IMR-90 (cell line): Measurements from ENCODE around the gene BICD1. TPM values are rescaled to one million over a fixed set of nuclear protein-coding genes. Genes with fewer than 3 reads are reported as not detected.

Source experiments
- ATAC-seq: fragments of 200-7000 bp; cut with Tn5 transposase; 2 replicates; pipeline ENCODE4 v1.9.1; 2020; ENCODE audit warnings: low read depth, mild to moderate bottlenecking, moderate library complexity
- BruUV-seq: library from RNA; stranded (reverse); fragments of 400-500 nt; replicated peaks from 2 replicates; lab custom pipeline; 2021; lab: Mats Ljungman, UMichigan
- CTCF ChIA-PET: fragments of 300-600 bp; formaldehyde crosslinking; extraction: SDS; loops from one replicate; lab custom pipeline; 2021; ENCODE audit warnings: antibody characterized with exemption; lab: Yijun Ruan, JAX
- POLR2A ChIA-PET: fragments of 300-600 bp; sonication (Branson Sonifier 250); formaldehyde crosslinking; loops from one replicate; lab custom pipeline; 2022; ENCODE audit warnings: antibody characterized with exemption; ENCODE audit not compliant: unreplicated experiment; lab: Charles Lee
- DNase-seq: peaks from one replicate; pipeline ENCODE4 v3.0.0; 2013
- H2AFZ ChIP-seq: replicated peaks from 2 replicates; pipeline ENCODE3; 2013; ENCODE audit warnings: low read length, mild to moderate bottlenecking; ENCODE audit not compliant: poor library complexity
- H2AK5ac ChIP-seq: 2 replicates; pipeline ENCODE4 v1.6.1; 2013; ENCODE audit warnings: low read depth, low read length, inconsistent platforms
- H2AK9ac ChIP-seq: replicated peaks from 2 replicates; pipeline ENCODE3; 2013; ENCODE audit warnings: mild to moderate bottlenecking, low read depth, low read length, moderate library complexity; ENCODE audit not compliant: poor library complexity
- H2BK120ac ChIP-seq: 2 replicates; pipeline ENCODE4 v1.6.1; 2013; ENCODE audit warnings: low read depth, low read length, inconsistent platforms
- H2BK15ac ChIP-seq: 3 replicates; pipeline ENCODE4 v1.6.1; 2013; ENCODE audit warnings: low read depth, low read length, inconsistent platforms
- H2BK20ac ChIP-seq: 2 replicates; pipeline ENCODE4 v1.6.1; 2013; ENCODE audit warnings: low read depth, mild to moderate bottlenecking, inconsistent platforms, low read length, moderate library complexity
- H2BK5ac ChIP-seq: 2 replicates; pipeline ENCODE4 v1.6.1; 2013; ENCODE audit warnings: mild to moderate bottlenecking, low read depth, low read length, inconsistent platforms; ENCODE audit not compliant: poor library complexity, severe bottlenecking
- H3K14ac ChIP-seq: replicated peaks from 2 replicates; pipeline ENCODE4 v1.6.1; 2013; ENCODE audit warnings: low read depth, low read length, inconsistent platforms
- H3K18ac ChIP-seq: 2 replicates; pipeline ENCODE4 v1.6.1; 2013; ENCODE audit warnings: low read depth, low read length, control low read depth
- H3K23ac ChIP-seq: 2 replicates; pipeline ENCODE4 v1.6.1; 2013; ENCODE audit warnings: low read depth, low read length, inconsistent platforms
- H3K27ac ChIP-seq: 2 replicates; pipeline ENCODE4 v1.5.1; 2013; ENCODE audit warnings: mild to moderate bottlenecking, control low read depth, low read length; ENCODE audit not compliant: insufficient read depth
- H3K27me3 ChIP-seq: 2 replicates; pipeline ENCODE4 v1.6.1; 2013; ENCODE audit warnings: low read length; ENCODE audit not compliant: control insufficient read depth, insufficient read depth
- H3K36me3 ChIP-seq: 2 replicates; pipeline ENCODE4 v1.6.1; 2013; ENCODE audit warnings: low read length, mixed read lengths; ENCODE audit not compliant: control insufficient read depth, insufficient read depth
- H3K4ac ChIP-seq: 2 replicates; pipeline ENCODE4 v1.6.1; 2013; ENCODE audit warnings: low read depth, low read length, inconsistent platforms
- H3K4me1 ChIP-seq: 2 replicates; pipeline ENCODE4 v1.6.1; 2013; ENCODE audit warnings: low read length, mixed read lengths; ENCODE audit not compliant: control insufficient read depth, insufficient read depth
- H3K4me2 ChIP-seq: 2 replicates; pipeline ENCODE4 v1.6.1; 2013; ENCODE audit warnings: low read depth, mild to moderate bottlenecking, control low read depth, low read length, moderate library complexity
- H3K4me3 ChIP-seq: 2 replicates; pipeline ENCODE4 v1.5.1; 2013; ENCODE audit warnings: low read depth, mild to moderate bottlenecking, control low read depth, low read length, moderate library complexity; ENCODE audit not compliant: insufficient read depth
- H3K56ac ChIP-seq: 2 replicates; pipeline ENCODE4 v1.6.1; 2013; ENCODE audit warnings: low read length, inconsistent platforms; ENCODE audit not compliant: insufficient read depth; ENCODE audit errors: extremely low read depth
- H3K79me1 ChIP-seq, 2 experiments: 2 replicates each; pipeline ENCODE4 v1.6.1; 2013; ENCODE audit warnings: low read length in 2 of 2, inconsistent platforms in 1 of 2, low read depth in 1 of 2
- H3K9ac ChIP-seq: 2 replicates; pipeline ENCODE4 v1.6.1; 2013; ENCODE audit warnings: low read depth, low read length, control low read depth
- H3K9me1 ChIP-seq: 2 replicates; pipeline ENCODE4 v1.6.1; 2013; ENCODE audit warnings: low read length, inconsistent platforms; ENCODE audit not compliant: insufficient read depth
- H3K9me3 ChIP-seq: 2 replicates; pipeline ENCODE4 v1.6.1; 2013; ENCODE audit warnings: low read length; ENCODE audit not compliant: control insufficient read depth, insufficient read depth
- H4K20me1 ChIP-seq: 2 replicates; pipeline ENCODE4 v1.6.1; 2013; ENCODE audit warnings: low read length, inconsistent platforms; ENCODE audit not compliant: insufficient read depth
- H4K5ac ChIP-seq: 2 replicates; pipeline ENCODE4 v1.6.1; 2013; ENCODE audit warnings: mild to moderate bottlenecking, low read depth, low read length, control low read depth
- H4K8ac ChIP-seq, 2 experiments: 2 replicates each; pipeline ENCODE4 v1.6.1; 2013; ENCODE audit warnings: low read depth in 2 of 2, low read length in 2 of 2, control low read depth in 1 of 2, inconsistent platforms in 1 of 2
- H4K91ac ChIP-seq: 2 replicates; pipeline ENCODE4 v1.6.1; 2013; ENCODE audit warnings: low read depth, low read length, inconsistent platforms; ENCODE audit not compliant: insufficient read depth
- BHLHE40 ChIP-seq: fragments of 150-350 bp; IDR thresholded peaks from 2 replicates; pipeline ENCODE4 v1.6.1; 2016; ENCODE audit warnings: mild to moderate bottlenecking, low read depth, low read length
- CEBPB ChIP-seq: IDR thresholded peaks from 2 replicates; pipeline ENCODE4 v1.6.1; 2012; ENCODE audit warnings: low read depth, low read length, improper control_type of control experiment
- CHD1 ChIP-seq: IDR thresholded peaks from 2 replicates; pipeline ENCODE4 v1.6.1; 2012; ENCODE audit warnings: low read depth, low read length, improper control_type of control experiment
- FOS ChIP-seq: fragments of 150-350 bp; IDR thresholded peaks from 2 replicates; pipeline ENCODE4 v1.6.1; 2016; ENCODE audit warnings: low read depth, low read length
- MAFK ChIP-seq: IDR thresholded peaks from 2 replicates; pipeline ENCODE4 v1.6.1; 2012; ENCODE audit warnings: low read depth, low read length, improper control_type of control experiment
- MAZ ChIP-seq: IDR thresholded peaks from 2 replicates; pipeline ENCODE4 v1.6.1; 2012; ENCODE audit warnings: low read depth, mild to moderate bottlenecking, low read length, improper control_type of control experiment, moderate library complexity, borderline replicate concordance
- MXI1 ChIP-seq: IDR thresholded peaks from 2 replicates; pipeline ENCODE4 v1.6.1; 2012; ENCODE audit warnings: low read depth, mild to moderate bottlenecking, low read length, moderate library complexity, borderline replicate concordance
- NFE2L2 ChIP-seq: fragments of 150-350 bp; IDR thresholded peaks from 2 replicates; pipeline ENCODE4 v1.6.1; 2016; ENCODE audit warnings: low read depth, mild to moderate bottlenecking, low read length
- POLR2A ChIP-seq: IDR thresholded peaks from 2 replicates; pipeline ENCODE4 v1.6.1; 2012; ENCODE audit warnings: mild to moderate bottlenecking, low read depth, low read length
- RAD21 ChIP-seq: IDR thresholded peaks from 2 replicates; pipeline ENCODE4 v1.6.1; 2012; ENCODE audit warnings: low read length, improper control_type of control experiment
- RCOR1 ChIP-seq: IDR thresholded peaks from 2 replicates; pipeline ENCODE4 v1.6.1; 2012; ENCODE audit warnings: mild to moderate bottlenecking, low read length, improper control_type of control experiment; ENCODE audit not compliant: insufficient replicate concordance
- RFX5 ChIP-seq: IDR thresholded peaks from 2 replicates; pipeline ENCODE4 v1.8.0; 2012; ENCODE audit warnings: low read depth, mild to moderate bottlenecking, low read length, moderate library complexity
- SMC3 ChIP-seq: fragments of 150-350 bp; IDR thresholded peaks from 2 replicates; pipeline ENCODE4 v1.6.1; 2016; ENCODE audit warnings: low read depth, mild to moderate bottlenecking, antibody characterized with exemption, low read length, moderate library complexity
- WGBS, 2 experiments: methylation state at CpG; one replicate each; pipeline versions ENCODE4 v1.1.5 to v1.1.7; 2013; ENCODE audit warnings: missing lambda C conversion rate in 2 of 2; ENCODE audit not compliant: insufficient read length in 1 of 2; ENCODE audit errors: extremely low coverage in 2 of 2; 5-methylcytosine and 5-hydroxymethylcytosine counted together
- dilution Hi-C: fragments of 300-500 bp; cut with HindIII; formaldehyde crosslinking; loops from one replicate; pipeline ENCODE4 v1.14.3; 2018; ENCODE audit warnings: low sequenced_read_pairs; ENCODE audit not compliant: unreplicated experiment
- in situ Hi-C: fragments of 300-500 bp; cut with MboI; formaldehyde crosslinking; loops from 3 replicates; pipeline ENCODE4 v1.14.3; 2019; ENCODE audit warnings: low sequenced_read_pairs, inconsistent platforms, mixed read lengths
- intact Hi-C: fragments of 100-400 bp; cut with micrococcal nuclease; formaldehyde crosslinking; loops from 2 replicates; pipeline ENCODE4 v1.10.0; 2022
- polyA plus RNA-seq, 3 experiments: library from polyadenylated mRNA; depleted of rRNA; stranded (reverse); fragments of >200 nt; gene quantifications; 2 replicates each; pipeline ENCODE4 v1.2.3, GENCODE V29; 2012; ENCODE audit warnings: low replicate concordance in 1 of 3
- total RNA-seq: library from RNA; depleted of rRNA; stranded (reverse); fragments of >200 nt; gene quantifications from 2 replicates; pipeline ENCODE4 v1.2.3, GENCODE V29; 2012
- TF ChIP-seq, protein P1 (sequence below): fragments of 150-350 bp; IDR thresholded peaks from 2 replicates; pipeline ENCODE4 v1.6.1; 2016; ENCODE audit warnings: low read depth, mild to moderate bottlenecking, low read length, moderate library complexity, borderline replicate concordance
- TF ChIP-seq, protein P2 (sequence below): fragments of 150-350 bp; IDR thresholded peaks from 2 replicates; pipeline ENCODE4 v1.6.1; 2017; ENCODE audit warnings: mild to moderate bottlenecking, antibody characterized with exemption, low read length, low read depth
- TF ChIP-seq, protein P3 (sequence below): conservative IDR thresholded peaks from 2 replicates; pipeline ENCODE4 v1.5.1; 2012; ENCODE audit warnings: mild to moderate bottlenecking, low read depth, low read length, improper control_type of control experiment

The BICD1 gene
- total and polyA plus RNA-seq, 2 of the 4 experiments (the other 2 are of a cell fraction): 17.2 to 21.8 TPM

DNA sequence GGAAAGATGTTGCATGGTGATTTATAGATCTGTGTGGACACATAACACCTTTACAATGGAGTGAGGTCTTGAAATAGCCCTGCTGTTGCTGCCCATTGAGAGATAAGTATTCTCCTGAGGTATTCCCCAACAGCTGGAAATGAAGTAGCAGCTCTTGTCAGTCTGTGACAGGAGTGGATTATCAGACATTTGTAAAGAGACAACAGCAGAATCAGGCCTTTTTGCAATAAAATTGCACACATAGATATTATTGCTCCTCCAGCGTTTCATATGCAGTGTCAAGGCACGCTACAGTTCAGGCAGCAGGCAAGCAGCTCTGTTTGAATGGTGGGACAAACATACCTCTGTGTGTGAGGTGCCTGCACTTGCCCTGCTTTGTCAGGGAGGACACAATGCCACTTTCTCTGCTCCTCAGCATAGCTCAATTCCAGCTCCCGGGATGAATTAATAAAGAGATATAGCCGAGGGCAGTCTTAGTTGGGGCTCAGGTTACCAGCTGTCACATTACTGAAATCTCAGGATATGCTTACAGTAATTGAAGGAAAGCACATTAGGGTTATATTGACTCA is 49.4 kb downstream of the BICD1 start:
- H3K18ac ChIP-seq: no peak overlapping the region
- H3K9me1 ChIP-seq: 0 out of 2 replicates have a peak, but pooled peaks cover 6% of the 10 kb centered on the region
- no peak overlapping the region for H4K91ac ChIP-seq
- dilution Hi-C loops: no loop called here
- H3K4me2 ChIP-seq: peak overlapping the region; percentile 54; the same call in 1 of the 2 replicates
- H3K4ac ChIP-seq: no peak overlapping the region
- no TSS peak for BruUV-seq
- peaks cover 40 to 55% of the 10 kb centered on the region in 2 experiments for H3K79me1 ChIP-seq
- no peak overlapping the region for H2BK120ac ChIP-seq
- ATAC-seq (no peak), DNase-seq (no peak)
- no CpG with 5 or more reads among the region's 4 CpGs for WGBS, 2 experiments
- no peak overlapping the region for H2BK5ac ChIP-seq
- H2BK15ac ChIP-seq: no peak overlapping the region
- no peak overlapping the region for H3K14ac ChIP-seq
- no peak overlapping the region for H3K27ac ChIP-seq
- peaks cover 13% of the 10 kb centered on the region; the same call in 1 of the 2 replicates for H4K20me1 ChIP-seq
- H3K9ac ChIP-seq: no peak overlapping the region
- H3K4me1 ChIP-seq: peaks cover 12% of the 10 kb centered on the region
- H2AFZ ChIP-seq: no peak overlapping the region
- no peak overlapping the region for H3K4me3 ChIP-seq
- H4K5ac ChIP-seq: no peak overlapping the region
- H3K36me3 ChIP-seq: peaks cover 5% of the 10 kb centered on the region
- no peak overlapping the region for H3K23ac ChIP-seq
- H3K56ac ChIP-seq: no peak overlapping the region
- no peak for TF ChIP-seq POLR2A
- no peak for TF ChIP-seq SMC3
- TF ChIP-seq RAD21: no peak
- no peak for TF ChIP-seq BHLHE40
- TF ChIP-seq, protein P1, sequence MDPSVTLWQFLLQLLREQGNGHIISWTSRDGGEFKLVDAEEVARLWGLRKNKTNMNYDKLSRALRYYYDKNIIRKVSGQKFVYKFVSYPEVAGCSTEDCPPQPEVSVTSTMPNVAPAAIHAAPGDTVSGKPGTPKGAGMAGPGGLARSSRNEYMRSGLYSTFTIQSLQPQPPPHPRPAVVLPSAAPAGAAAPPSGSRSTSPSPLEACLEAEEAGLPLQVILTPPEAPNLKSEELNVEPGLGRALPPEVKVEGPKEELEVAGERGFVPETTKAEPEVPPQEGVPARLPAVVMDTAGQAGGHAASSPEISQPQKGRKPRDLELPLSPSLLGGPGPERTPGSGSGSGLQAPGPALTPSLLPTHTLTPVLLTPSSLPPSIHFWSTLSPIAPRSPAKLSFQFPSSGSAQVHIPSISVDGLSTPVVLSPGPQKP: no peak
- TF ChIP-seq, protein P2, sequence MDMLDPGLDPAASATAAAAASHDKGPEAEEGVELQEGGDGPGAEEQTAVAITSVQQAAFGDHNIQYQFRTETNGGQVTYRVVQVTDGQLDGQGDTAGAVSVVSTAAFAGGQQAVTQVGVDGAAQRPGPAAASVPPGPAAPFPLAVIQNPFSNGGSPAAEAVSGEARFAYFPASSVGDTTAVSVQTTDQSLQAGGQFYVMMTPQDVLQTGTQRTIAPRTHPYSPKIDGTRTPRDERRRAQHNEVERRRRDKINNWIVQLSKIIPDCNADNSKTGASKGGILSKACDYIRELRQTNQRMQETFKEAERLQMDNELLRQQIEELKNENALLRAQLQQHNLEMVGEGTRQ: no peak
- TF ChIP-seq MAFK: no peak
- TF ChIP-seq, protein P3, sequence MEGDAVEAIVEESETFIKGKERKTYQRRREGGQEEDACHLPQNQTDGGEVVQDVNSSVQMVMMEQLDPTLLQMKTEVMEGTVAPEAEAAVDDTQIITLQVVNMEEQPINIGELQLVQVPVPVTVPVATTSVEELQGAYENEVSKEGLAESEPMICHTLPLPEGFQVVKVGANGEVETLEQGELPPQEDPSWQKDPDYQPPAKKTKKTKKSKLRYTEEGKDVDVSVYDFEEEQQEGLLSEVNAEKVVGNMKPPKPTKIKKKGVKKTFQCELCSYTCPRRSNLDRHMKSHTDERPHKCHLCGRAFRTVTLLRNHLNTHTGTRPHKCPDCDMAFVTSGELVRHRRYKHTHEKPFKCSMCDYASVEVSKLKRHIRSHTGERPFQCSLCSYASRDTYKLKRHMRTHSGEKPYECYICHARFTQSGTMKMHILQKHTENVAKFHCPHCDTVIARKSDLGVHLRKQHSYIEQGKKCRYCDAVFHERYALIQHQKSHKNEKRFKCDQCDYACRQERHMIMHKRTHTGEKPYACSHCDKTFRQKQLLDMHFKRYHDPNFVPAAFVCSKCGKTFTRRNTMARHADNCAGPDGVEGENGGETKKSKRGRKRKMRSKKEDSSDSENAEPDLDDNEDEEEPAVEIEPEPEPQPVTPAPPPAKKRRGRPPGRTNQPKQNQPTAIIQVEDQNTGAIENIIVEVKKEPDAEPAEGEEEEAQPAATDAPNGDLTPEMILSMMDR: no peak
- no peak for TF ChIP-seq NFE2L2
- no peak for TF ChIP-seq CHD1
- no peak for TF ChIP-seq FOS
- no peak for TF ChIP-seq CEBPB
- TF ChIP-seq MAZ: no peak
- TF ChIP-seq MXI1: no peak
- no peak for TF ChIP-seq RCOR1
- TF ChIP-seq RFX5: no peak
- H4K8ac ChIP-seq: no peak overlapping the region
- no peak overlapping the region for H2BK20ac ChIP-seq
- no peak overlapping the region for H2AK9ac ChIP-seq
- intact Hi-C loops: no loop called here
- CTCF ChIA-PET: interaction anchor here (0.6 kb wide), 1 partner anchor 27 kb away, joined by 3 read pairs; no protein-coding TSS in a partner anchor
- no peaks in the 10 kb centered on the region for H3K27me3 ChIP-seq
- no peak overlapping the region for H2AK5ac ChIP-seq
- POLR2A ChIA-PET: interaction anchor here (0.5 kb wide), 1 partner anchor 8 kb away, joined by 9 read pairs; no protein-coding TSS in a partner anchor
- in situ Hi-C loops: no loop called here
- no peaks in the 10 kb centered on the region for H3K9me3 ChIP-seq
